ENCODE results near the gene KPNA6. TPM values are rescaled to one million over a fixed set of nuclear protein-coding genes. Genes with fewer than 3 reads are reported as not detected.
"Not testable (repeated sequence)": the region's sequence is repeated elsewhere in the genome, so short reads cannot be mapped to it uniquely, and the experiment has no call there.

Gene KPNA6
- total RNA-seq = 10 to 100 TPM; 37.1 to 39.1 TPM
- 10 to 100 TPM; 29.6 to 30.2 TPM for polyA plus RNA-seq (ENCODE audit: insufficient read length in 2 of 2)
- long read RNA-seq, donor 1, full-length matches to known transcripts = 5 of 5 reads
- long read RNA-seq, donor 1, partial matches to known transcripts = 0 of 5 reads
- long read RNA-seq, donor 1, other reads (novel, unspliced or antisense) = 0 of 5 reads
- long read RNA-seq, donor 2, full-length matches to known transcripts = 2 of 2 reads
- long read RNA-seq, donor 2, partial matches to known transcripts = 0 of 2 reads
- long read RNA-seq, donor 2, other reads (novel, unspliced or antisense) = 0 of 2 reads
- long read RNA-seq, donor 3, full-length matches to known transcripts = 3 of 3 reads
- long read RNA-seq, donor 3, partial matches to known transcripts = 0 of 3 reads
- long read RNA-seq, donor 3, other reads (novel, unspliced or antisense) = 0 of 3 reads
- long read RNA-seq, donor 4, full-length matches to known transcripts = 2 of 2 reads
- long read RNA-seq, donor 4, partial matches to known transcripts = 0 of 2 reads
- long read RNA-seq, donor 4, other reads (novel, unspliced or antisense) = 0 of 2 reads

GRCh38 chr1:32107742-32108661 is at the start of gene KPNA6:
KPNA6 (plus strand) TSS chr1:32108056; CDS start chr1:32108131, 75 bp downstream.
- H3K4me1 ChIP-seq (ENCODE audit: control insufficient read depth, insufficient read depth, low read length) = peaks cover 20% of the 10 kb centered on the region
- peak within 1 kb of the TSS; percentile 94 for H3K27ac ChIP-seq (ENCODE audit: low read depth, low read length)
- no peaks in the 10 kb centered on the region for H3K27me3 ChIP-seq (ENCODE audit: control insufficient read depth, insufficient read depth, low read length)
- WGBS (ENCODE audit: insufficient coverage) = 0% methylated on average over 43 of the region's 45 CpGs
- H3K36me3 ChIP-seq (ENCODE audit: control insufficient read depth, insufficient read depth, low read length) = peaks cover 4% of the 10 kb centered on the region
- DNase-seq (ENCODE audit: low read depth in 4 of 6, low spot score in 6 of 6) = peak; percentile 90 to 99 (median 95)
- no peaks in the 10 kb centered on the region for H3K9me3 ChIP-seq (ENCODE audit: control insufficient read depth, insufficient read depth, low read length)
- H3K4me3 ChIP-seq (ENCODE audit: low read depth, low read length) = peak within 1 kb of the TSS; percentile 98

- Histone ChIP-seq H3K4me1 (ENCODE audit: control insufficient read depth, insufficient read depth, low read length) (peaks cover 13% of the 10 kb centered on the region), H3K27ac (ENCODE audit: low read depth, low read length) (peak overlapping the region; percentile 15), H3K27me3 (ENCODE audit: control insufficient read depth, insufficient read depth, low read length) (no peaks in the 10 kb centered on the region), H3K4me3 (ENCODE audit: low read depth, low read length) (no peak overlapping the region), H3K9me3 (ENCODE audit: control insufficient read depth, insufficient read depth, low read length) (no peaks in the 10 kb centered on the region), H3K36me3 (ENCODE audit: control insufficient read depth, insufficient read depth, low read length) (peaks cover 36% of the 10 kb centered on the region)
- DNase-seq (ENCODE audit: low read depth in 4 of 6, low spot score in 6 of 6) = peak in 1 of 6 donors; percentile 22
Measured at GRCh38 chr1:32060914-32061313, 46.9 kb upstream of the KPNA6 start.

GRCh38 chr1:32062867-32063230 is 45.0 kb upstream of the KPNA6 start:
- DNase-seq (ENCODE audit: low read depth in 4 of 6, low spot score in 6 of 6) = no peak
- no peaks in the 10 kb centered on the region for H3K9me3 ChIP-seq (ENCODE audit: control insufficient read depth, insufficient read depth, low read length)
- no CpG with 5 or more reads among the region's 4 CpGs for WGBS (ENCODE audit: insufficient coverage)
- H3K27ac ChIP-seq (ENCODE audit: low read depth, low read length) = peak overlapping the region; percentile 84
- no peaks in the 10 kb centered on the region for H3K27me3 ChIP-seq (ENCODE audit: control insufficient read depth, insufficient read depth, low read length)
- peaks cover 19% of the 10 kb centered on the region for H3K4me1 ChIP-seq (ENCODE audit: control insufficient read depth, insufficient read depth, low read length)
- H3K4me3 ChIP-seq (ENCODE audit: low read depth, low read length) = no peak overlapping the region
- H3K36me3 ChIP-seq (ENCODE audit: control insufficient read depth, insufficient read depth, low read length) = peaks cover 26% of the 10 kb centered on the region

- H3K27ac ChIP-seq (ENCODE audit: low read depth, low read length) = peak overlapping the region; percentile 84
- peak; percentile 58 to 96 (median 64) for DNase-seq (ENCODE audit: low read depth in 4 of 6, low spot score in 6 of 6)
- WGBS (ENCODE audit: insufficient coverage) = no CpG with 5 or more reads among the region's 1 CpG
- no peaks in the 10 kb centered on the region for H3K9me3 ChIP-seq (ENCODE audit: control insufficient read depth, insufficient read depth, low read length)
- H3K4me3 ChIP-seq (ENCODE audit: low read depth, low read length) = no peak overlapping the region
- no peaks in the 10 kb centered on the region for H3K27me3 ChIP-seq (ENCODE audit: control insufficient read depth, insufficient read depth, low read length)
- peaks cover 19% of the 10 kb centered on the region for H3K4me1 ChIP-seq (ENCODE audit: control insufficient read depth, insufficient read depth, low read length)
- H3K36me3 ChIP-seq (ENCODE audit: control insufficient read depth, insufficient read depth, low read length) = peaks cover 22% of the 10 kb centered on the region
Measured at GRCh38 chr1:32063261-32063681, 44.6 kb upstream of the KPNA6 start.

GRCh38 chr1:32065613-32066488 is 42.0 kb upstream of the KPNA6 start:
- H3K27me3 ChIP-seq (ENCODE audit: control insufficient read depth, insufficient read depth, low read length); H3K9me3 ChIP-seq (ENCODE audit: control insufficient read depth, insufficient read depth, low read length); H3K27ac ChIP-seq (ENCODE audit: low read depth, low read length); H3K36me3 ChIP-seq (ENCODE audit: control insufficient read depth, insufficient read depth, low read length); H3K4me3 ChIP-seq (ENCODE audit: low read depth, low read length); DNase-seq (ENCODE audit: low read depth in 4 of 6, low spot score in 6 of 6): not testable (repeated sequence)
- H3K4me1 ChIP-seq (ENCODE audit: control insufficient read depth, insufficient read depth, low read length) = peaks cover 19% of the 10 kb centered on the region
- WGBS (ENCODE audit: insufficient coverage) = 83% methylated on average over 8 of the region's 21 CpGs

- Histone ChIP-seq H3K9me3 (ENCODE audit: control insufficient read depth, insufficient read depth, low read length) (no peaks in the 10 kb centered on the region), H3K4me1 (ENCODE audit: control insufficient read depth, insufficient read depth, low read length) (peaks cover 19% of the 10 kb centered on the region), H3K36me3 (ENCODE audit: control insufficient read depth, insufficient read depth, low read length) (peaks cover 6% of the 10 kb centered on the region), H3K27ac (ENCODE audit: low read depth, low read length) (no peak overlapping the region), H3K27me3 (ENCODE audit: control insufficient read depth, insufficient read depth, low read length) (no peaks in the 10 kb centered on the region), H3K4me3 (ENCODE audit: low read depth, low read length) (no peak overlapping the region)
- DNase-seq (ENCODE audit: low read depth in 4 of 6, low spot score in 6 of 6) = peak in 3 of 6 donors; percentile 10 to 78 (median 42)
- WGBS (ENCODE audit: insufficient coverage) = 10% methylated on average over 2 of the region's 4 CpGs
Measured at GRCh38 chr1:32066489-32066873, 41.4 kb upstream of the KPNA6 start.

- Histone ChIP-seq H3K27ac (ENCODE audit: low read depth, low read length) (no peak overlapping the region), H3K9me3 (ENCODE audit: control insufficient read depth, insufficient read depth, low read length) (no peaks in the 10 kb centered on the region), H3K36me3 (ENCODE audit: control insufficient read depth, insufficient read depth, low read length) (no peaks in the 10 kb centered on the region), H3K4me1 (ENCODE audit: control insufficient read depth, insufficient read depth, low read length) (peaks cover 19% of the 10 kb centered on the region), H3K4me3 (ENCODE audit: low read depth, low read length) (no peak overlapping the region), H3K27me3 (ENCODE audit: control insufficient read depth, insufficient read depth, low read length) (no peaks in the 10 kb centered on the region)
- no peak for DNase-seq (ENCODE audit: low read depth in 4 of 6, low spot score in 6 of 6)
- WGBS (ENCODE audit: insufficient coverage) = 70% methylated on average over 2 of the region's 5 CpGs
Measured at GRCh38 chr1:32068957-32069588, 38.8 kb upstream of the KPNA6 start.

- Histone ChIP-seq H3K27me3 (ENCODE audit: control insufficient read depth, insufficient read depth, low read length) (no peaks in the 10 kb centered on the region), H3K4me3 (ENCODE audit: low read depth, low read length) (peak overlapping the region; percentile 68), H3K36me3 (ENCODE audit: control insufficient read depth, insufficient read depth, low read length) (peaks cover 20% of the 10 kb centered on the region), H3K9me3 (ENCODE audit: control insufficient read depth, insufficient read depth, low read length) (no peaks in the 10 kb centered on the region), H3K4me1 (ENCODE audit: control insufficient read depth, insufficient read depth, low read length) (peaks cover 22% of the 10 kb centered on the region), H3K27ac (ENCODE audit: low read depth, low read length) (peak overlapping the region; percentile 99)
- DNase-seq (ENCODE audit: low read depth in 4 of 6, low spot score in 6 of 6) = peak in 4 of 6 donors; percentile 32 to 61 (median 50)
- WGBS (ENCODE audit: insufficient coverage) = 9% methylated on average over 10 of the region's 14 CpGs
Measured at GRCh38 chr1:32071758-32072621, 35.9 kb upstream of the KPNA6 start.

All from spinal cord (tissue), 10 donors.